ES-I3 (cell line): ENCODE results near the gene NECAB2.

Experiments
- H3K36me3 ChIP-seq: 2 replicates; pipeline ENCODE4 v1.6.1; 2013; ENCODE audit warnings: mild to moderate bottlenecking, low read length, control low read depth, moderate library complexity; ENCODE audit not compliant: insufficient read depth
- H3K4me1 ChIP-seq: 2 replicates; pipeline ENCODE4 v1.6.1; 2013; ENCODE audit warnings: mild to moderate bottlenecking, control low read depth, low read length; ENCODE audit not compliant: insufficient read depth
- H3K9ac ChIP-seq: 2 replicates; pipeline ENCODE4 v1.6.1; 2013; ENCODE audit warnings: low read depth, mild to moderate bottlenecking, low read length, moderate library complexity
- H3K9me3 ChIP-seq: 2 replicates; pipeline ENCODE4 v1.6.1; 2013; ENCODE audit warnings: mild to moderate bottlenecking, low read length, moderate library complexity; ENCODE audit not compliant: control insufficient read depth, insufficient read depth

The NECAB2 gene

DNA sequence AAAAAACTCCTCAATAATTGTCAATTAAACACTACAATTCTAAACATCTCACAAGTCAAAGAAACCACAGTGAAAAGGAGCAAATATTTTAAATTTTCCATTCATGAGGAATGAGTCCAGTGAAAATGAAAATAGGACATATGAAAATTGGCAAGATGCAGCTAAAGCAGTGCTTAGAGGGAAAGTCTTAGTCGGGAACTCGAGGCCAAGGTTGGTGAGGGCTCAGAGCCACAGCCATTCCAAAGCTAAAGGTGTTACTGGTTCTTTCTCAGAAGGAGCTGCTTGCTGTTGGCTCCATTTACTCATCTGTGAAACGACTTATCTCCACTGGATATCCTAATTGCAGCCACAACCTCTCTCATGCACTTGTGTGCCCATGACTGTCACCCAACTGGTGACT is 68.1 kb downstream of the NECAB2 start:
- Histone ChIP-seq H3K9ac (no peak overlapping the region), H3K4me1 (no peaks in the 10 kb centered on the region), H3K9me3 (peaks cover 5% of the 10 kb centered on the region; the same call in 1 of the 2 replicates), H3K36me3 (no peaks in the 10 kb centered on the region)

DNA sequence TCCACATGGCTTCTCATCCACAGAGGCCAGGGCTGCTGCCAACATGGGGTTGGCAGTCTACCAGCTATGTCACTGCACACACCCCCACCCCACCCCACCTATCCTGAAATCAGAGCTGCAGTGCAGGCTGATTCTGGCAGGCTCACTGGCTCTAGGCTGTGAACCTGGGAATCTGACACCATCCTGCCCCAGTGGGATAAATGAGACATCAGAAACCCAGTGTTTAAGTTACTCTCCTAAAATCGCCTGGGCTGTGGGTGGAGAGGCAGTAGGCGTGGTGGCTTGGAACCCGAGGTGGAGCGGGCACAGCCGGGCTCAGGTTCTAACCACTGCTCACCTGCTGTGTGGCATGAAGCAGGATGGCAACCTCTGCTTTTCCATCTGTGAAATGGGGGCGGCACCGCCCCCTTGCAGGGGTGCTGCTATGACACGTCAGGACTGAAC is 69.0 kb downstream of the NECAB2 start:
- no peak overlapping the region for H3K9ac ChIP-seq
- peaks cover 5% of the 10 kb centered on the region; the same call in 1 of the 2 replicates for H3K9me3 ChIP-seq
- H3K4me1 ChIP-seq = no peaks in the 10 kb centered on the region
- no peaks in the 10 kb centered on the region for H3K36me3 ChIP-seq

DNA sequence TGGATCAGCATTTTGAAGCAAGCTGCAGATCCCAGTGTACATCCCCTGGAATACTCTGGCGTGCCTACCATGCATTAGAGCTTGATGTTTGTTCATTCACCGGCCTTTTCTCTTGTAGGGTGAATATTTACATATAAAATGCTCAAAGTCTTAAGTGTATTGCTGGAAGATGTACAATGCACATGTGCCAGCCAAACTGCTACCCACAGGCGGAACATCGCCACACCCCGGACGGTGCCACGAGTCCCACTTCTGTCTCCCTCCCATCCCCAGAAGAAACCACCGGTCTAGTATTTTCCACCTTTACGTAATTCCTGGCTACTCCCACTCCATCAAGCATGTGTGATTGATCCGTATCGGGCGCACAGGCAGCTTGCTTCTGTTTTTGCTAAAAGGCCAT is 70.4 kb downstream of the NECAB2 start:
- Histone ChIP-seq H3K9me3 (peaks cover 5% of the 10 kb centered on the region; the same call in 1 of the 2 replicates), H3K9ac (no peak overlapping the region), H3K36me3 (no peaks in the 10 kb centered on the region), H3K4me1 (peaks cover 4% of the 10 kb centered on the region; the same call in 1 of the 2 replicates)

DNA sequence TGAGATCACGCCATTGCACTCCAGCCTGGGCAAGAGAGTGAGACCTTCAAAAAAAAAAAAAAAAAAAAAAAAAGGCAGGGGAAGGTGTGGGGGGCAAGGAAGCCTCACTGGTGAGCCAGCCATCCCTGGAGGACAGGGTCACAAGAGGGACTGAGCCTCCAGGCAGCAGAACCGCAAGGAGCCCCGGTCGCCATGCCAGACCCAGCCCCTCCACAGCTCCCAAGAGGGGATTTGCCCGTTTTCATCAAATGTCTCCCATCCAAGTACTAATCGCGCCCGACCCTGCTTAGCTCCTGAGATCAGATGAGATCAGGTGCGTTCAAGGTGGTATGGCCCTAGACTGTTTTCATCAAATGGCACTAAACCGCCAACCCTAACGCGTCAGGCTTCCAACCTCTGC is 71.7 kb downstream of the NECAB2 start:
- Histone ChIP-seq H3K36me3 (no peaks in the 10 kb centered on the region), H3K9ac (no peak overlapping the region), H3K4me1 (peaks cover 10% of the 10 kb centered on the region; the same call in 1 of the 2 replicates), H3K9me3 (peaks cover 5% of the 10 kb centered on the region; the same call in 1 of the 2 replicates)

DNA sequence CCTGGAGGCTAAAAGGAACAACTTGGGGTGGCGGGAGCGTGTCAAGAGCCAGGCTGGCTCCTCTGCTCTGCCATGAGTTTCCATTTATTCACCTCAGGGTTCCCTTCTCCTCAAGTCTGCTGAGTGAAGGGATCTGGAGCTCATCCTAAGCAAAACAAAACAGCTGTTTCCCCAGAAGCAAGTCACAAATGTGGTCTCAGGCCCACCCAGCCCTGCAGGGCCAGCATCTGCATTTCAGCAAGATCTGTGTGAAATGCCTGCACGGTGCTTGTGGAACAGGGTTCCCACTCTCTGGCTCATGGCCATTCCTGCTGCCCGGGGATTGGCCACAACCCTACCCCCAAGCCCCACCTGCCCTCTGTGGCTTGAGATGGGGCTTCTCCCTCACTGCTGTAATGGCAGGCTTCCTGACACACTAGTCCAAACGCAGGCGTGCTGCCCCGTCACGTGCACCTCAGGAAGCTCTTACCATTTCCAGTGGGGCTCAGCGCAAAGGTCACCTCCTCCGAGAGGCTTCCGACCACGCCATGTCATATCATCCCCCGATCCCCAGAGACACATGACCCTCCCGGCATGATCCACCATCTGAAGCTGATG is 72.3 kb downstream of the NECAB2 start:
- Histone ChIP-seq H3K9ac (no peak overlapping the region), H3K9me3 (peaks cover 5% of the 10 kb centered on the region; the same call in 1 of the 2 replicates), H3K36me3 (no peaks in the 10 kb centered on the region), H3K4me1 (peaks cover 10% of the 10 kb centered on the region; the same call in 1 of the 2 replicates)

DNA sequence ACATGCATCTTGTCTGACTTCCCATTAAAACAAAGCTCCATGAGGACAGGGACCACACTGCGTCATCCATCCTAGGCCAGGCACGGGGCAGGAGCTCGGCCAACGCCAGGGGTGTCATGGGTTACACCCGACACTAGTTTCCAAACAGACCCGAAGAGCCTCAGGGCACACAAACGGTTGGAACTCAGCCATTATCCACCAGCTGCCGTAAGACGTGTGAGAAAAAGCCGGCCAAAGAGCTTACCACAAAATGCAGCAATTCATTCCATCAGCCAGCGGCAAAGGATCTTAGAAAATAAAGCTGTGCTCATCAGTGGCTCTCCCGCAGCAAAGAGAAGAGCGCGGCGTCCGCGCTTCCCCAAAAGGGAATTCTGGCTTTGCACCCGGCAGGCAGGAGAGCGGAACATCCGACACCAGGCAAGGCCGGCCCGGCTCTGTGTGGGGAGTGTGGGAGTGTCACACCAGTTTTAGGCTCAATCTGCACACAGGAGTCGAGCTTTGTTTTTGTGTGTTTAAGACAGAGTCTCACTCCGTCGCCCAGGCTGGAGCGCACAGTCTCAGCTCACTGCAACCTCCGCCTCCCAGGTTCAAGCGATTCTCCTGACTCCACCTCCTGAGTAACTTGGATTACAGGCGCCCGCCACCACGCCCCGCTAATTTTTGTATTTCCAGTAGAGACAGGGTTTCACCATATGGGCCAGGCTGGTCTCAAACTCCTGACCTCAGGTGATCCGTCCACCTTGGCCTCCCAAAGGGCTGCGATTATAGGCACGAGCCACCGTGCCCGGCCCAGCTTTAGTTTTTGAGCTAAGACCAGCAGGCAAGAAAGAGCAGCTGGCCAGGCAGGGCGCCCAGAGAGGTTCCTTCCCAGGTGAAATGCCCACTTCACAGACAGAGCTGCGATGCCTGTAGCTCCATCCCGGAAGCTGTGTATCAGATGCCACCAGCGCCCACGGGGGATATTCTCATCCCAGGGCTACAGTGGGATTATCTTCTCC is 73.1 kb downstream of the NECAB2 start:
- Histone ChIP-seq H3K9me3 (peaks cover 3% of the 10 kb centered on the region; the same call in 1 of the 2 replicates), H3K9ac (no peak overlapping the region), H3K36me3 (no peaks in the 10 kb centered on the region), H3K4me1 (peaks cover 10% of the 10 kb centered on the region; the same call in 1 of the 2 replicates)

DNA sequence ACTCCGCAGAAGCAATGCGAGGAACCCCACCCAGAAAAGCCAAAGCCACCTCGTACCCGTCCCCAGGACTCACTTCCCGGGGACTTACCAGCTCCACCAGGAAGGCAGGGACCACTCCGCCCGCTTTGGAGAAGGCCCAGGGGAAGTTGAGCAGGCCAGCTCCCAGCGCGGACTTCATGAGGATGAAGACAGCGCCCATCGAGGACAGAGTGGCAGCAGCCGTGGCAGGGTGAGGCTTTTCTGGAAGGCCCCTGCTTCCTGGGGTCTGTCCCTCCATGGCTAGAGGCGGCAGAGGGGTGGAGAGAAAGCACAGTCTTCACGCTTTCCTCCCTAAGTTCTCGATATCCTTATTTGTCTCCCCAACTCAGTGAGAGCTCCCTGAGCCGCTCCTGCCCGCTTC is 73.8 kb downstream of the NECAB2 start:
- no peak overlapping the region for H3K9ac ChIP-seq
- no peaks in the 10 kb centered on the region for H3K9me3 ChIP-seq
- peaks cover 10% of the 10 kb centered on the region; the same call in 1 of the 2 replicates for H3K4me1 ChIP-seq
- H3K36me3 ChIP-seq = no peaks in the 10 kb centered on the region

DNA sequence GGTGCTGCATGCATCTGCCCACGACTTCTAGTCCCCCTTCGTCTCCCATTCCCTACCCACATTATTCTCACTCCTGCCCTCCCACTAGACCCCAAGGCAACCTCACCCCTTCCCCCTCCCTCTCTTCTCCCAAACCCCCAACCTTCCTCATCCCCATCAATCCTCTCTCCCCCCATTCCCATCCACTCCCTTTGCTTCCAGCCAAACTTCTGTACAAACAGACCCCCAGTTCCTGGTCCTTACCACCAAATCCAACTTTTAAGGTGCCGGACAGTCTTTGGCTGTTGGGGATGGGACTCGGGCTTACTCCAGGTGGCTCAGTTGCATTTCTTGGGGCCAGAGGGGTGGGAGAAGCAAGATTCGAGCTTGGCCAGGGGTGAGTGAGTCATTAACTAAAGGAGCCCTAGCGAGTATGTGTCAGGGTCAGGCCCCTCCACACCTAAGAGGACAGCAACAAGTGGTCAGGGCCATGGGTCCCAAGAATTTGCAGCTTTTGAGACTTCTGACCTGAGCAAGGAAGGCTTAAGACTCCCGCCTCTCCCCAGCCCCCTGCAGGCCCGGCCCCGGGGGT is 74.3 kb downstream of the NECAB2 start, which contains the start of gene SLC38A8:
Gene SLC38A8, minus strand, starts transcription at position 488 of the 571 bp plus-strand sequence. CDS start 638 bp downstream, outside the sequence.
- H3K9me3 ChIP-seq = no peaks in the 10 kb centered on the region
- no peak within 1 kb of the TSS for H3K9ac ChIP-seq
- no peaks in the 10 kb centered on the region for H3K36me3 ChIP-seq
- peaks cover 10% of the 10 kb centered on the region; the same call in 1 of the 2 replicates for H3K4me1 ChIP-seq

DNA sequence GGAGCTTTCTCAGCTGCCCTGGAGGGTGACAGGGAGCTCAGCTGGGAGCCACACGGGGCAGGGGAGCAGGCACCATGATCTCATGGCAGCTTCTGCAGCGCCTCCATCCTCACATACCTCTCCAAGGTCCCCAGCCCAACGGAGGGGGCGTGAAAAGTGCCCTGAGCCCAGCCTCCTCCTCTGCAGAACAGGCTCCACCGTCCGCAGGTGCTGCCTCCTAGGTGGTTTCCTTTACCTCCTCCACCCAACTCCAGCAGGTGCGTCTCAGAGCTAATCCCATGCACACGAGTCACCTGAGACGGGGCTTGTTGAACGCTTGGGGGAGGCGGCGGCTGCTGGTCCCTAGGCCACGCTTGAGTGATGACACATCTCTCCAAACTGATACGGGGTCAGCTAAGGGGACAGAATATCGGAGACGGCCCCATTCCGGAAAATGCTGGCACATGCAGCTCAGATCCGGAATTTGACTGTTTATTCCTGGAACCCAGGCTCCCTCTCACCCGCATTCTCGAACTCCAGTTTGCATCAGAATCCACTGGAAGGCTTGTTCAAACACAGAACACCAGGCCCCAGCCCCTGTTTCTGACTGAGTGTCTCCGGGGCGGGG is 74.9 kb downstream of the NECAB2 start:
- peaks cover 10% of the 10 kb centered on the region; the same call in 1 of the 2 replicates for H3K4me1 ChIP-seq
- H3K36me3 ChIP-seq = no peaks in the 10 kb centered on the region
- H3K9ac ChIP-seq = no peak overlapping the region
- H3K9me3 ChIP-seq = no peaks in the 10 kb centered on the region

DNA sequence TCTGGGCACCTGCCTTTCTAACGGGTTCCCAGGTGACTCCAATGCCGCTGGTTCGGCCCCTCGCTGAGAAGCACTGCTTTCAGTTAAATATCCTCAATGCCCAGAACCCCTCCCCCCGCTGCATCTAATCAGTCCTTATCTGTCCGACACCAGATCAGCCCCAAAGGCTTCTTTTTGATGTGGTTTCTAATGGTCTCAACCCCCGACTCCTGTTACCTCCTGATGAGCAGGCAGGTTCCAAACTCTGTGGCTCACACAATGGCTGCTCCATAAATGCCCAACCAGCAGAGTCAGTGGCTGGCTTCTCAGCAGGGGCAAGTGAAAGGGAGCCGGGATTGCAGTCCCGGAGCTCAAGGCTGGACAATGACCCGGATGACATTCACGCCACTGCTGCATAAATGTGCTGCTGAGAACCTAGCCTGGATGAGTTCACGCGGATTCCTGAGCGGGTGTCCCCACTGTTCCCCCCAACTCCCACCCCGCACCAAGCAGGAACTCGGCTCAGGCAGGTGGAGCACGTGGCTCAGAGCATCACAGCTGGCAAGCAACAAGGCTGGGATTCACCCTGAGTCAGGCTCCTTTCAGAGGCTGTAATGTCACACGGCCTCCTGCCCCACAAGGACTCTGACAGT is 75.6 kb downstream of the NECAB2 start:
- Histone ChIP-seq H3K36me3 (no peaks in the 10 kb centered on the region), H3K4me1 (peaks cover 10% of the 10 kb centered on the region; the same call in 1 of the 2 replicates), H3K9me3 (no peaks in the 10 kb centered on the region), H3K9ac (no peak overlapping the region)

DNA sequence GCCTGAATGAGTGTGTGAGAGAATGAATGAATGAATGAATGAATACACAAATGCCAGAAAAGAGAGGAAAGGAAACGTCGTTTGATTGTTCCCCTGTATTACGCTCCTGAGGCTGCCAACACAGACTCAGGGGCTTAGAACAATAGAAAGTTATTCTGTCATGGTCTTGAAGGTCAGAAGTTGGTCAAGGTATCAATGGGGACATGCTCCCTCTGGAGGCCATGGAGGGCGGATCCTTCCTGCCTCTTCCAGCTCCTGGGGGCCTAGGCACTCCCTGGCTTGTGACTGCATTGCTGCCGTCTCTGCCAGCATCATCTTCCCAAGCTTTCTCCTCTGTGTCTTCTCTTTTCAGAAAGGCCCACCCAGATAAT is 76.1 kb downstream of the NECAB2 start:
- Histone ChIP-seq H3K9ac (no peak overlapping the region), H3K4me1 (peaks cover 10% of the 10 kb centered on the region; the same call in 1 of the 2 replicates), H3K36me3 (no peaks in the 10 kb centered on the region), H3K9me3 (no peaks in the 10 kb centered on the region)

DNA sequence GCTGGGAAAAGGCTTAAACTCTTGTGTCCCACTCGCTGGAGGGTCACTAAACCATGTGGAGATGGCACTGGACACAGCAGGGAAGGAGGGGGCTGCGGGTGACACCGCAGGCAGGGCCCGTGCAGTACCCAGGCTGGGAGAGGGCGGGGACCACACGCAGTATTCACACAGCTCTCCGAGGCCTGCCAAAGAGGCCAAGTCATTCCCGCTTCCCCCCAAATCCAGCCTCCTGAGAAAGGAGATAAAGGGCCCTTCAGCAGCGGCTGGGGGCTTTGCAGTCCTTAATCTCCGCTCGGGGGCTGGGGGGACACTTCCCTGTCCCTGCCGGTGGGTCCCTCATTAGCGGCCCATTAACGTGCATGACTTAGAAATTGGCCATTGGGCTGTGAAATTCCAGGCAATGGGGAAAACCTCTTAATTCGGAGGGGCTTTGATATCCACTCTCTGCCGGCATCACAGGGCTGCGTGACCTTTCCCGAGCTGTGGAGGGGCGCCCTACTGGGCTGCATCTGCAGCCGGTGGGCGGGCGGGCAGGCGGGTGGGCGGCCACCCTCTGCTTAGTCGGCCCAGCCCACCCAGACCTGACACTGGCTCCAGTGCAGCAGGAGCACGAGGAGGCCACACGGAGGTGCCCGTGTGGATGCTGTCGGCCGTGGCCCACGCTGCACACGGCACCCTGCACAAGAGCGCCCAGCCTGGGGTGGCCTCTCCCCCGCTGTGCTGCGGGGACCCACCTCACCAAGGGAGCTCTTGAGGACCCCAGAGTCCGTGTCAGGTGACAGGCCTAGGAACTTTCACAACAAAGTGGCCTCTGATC is 77.2 kb downstream of the NECAB2 start:
- no peaks in the 10 kb centered on the region; the same call in 1 of the 2 replicates for H3K36me3 ChIP-seq
- no peaks in the 10 kb centered on the region for H3K9me3 ChIP-seq
- H3K4me1 ChIP-seq = peaks cover 10% of the 10 kb centered on the region; the same call in 1 of the 2 replicates
- H3K9ac ChIP-seq = no peak overlapping the region
